OCI-LY1 (cell line): ENCODE data around the gene DLGAP4.

Experiments used
- H2AFZ ChIP-seq: fragments of 200-600 bp; sonication (generic), shearing (Covaris generic); 2 replicates; pipeline ENCODE4 v1.6.0; 2014; ENCODE audit warnings: antibody characterized with exemption, mild to moderate bottlenecking, low read length
- H3F3A ChIP-seq: fragments of 200-600 bp; sonication (generic), shearing (Covaris generic); 2 replicates; pipeline ENCODE4 v1.6.0; 2014; ENCODE audit warnings: mild to moderate bottlenecking, antibody characterized with exemption, low read length, moderate library complexity; ENCODE audit not compliant: insufficient read depth
- H3K27ac ChIP-seq: fragments of 200-600 bp; sonication (generic); 2 replicates; pipeline ENCODE4 v1.5.1; 2014; ENCODE audit warnings: low read length, mixed run types, mild to moderate bottlenecking, low read depth; ENCODE audit not compliant: poor library complexity, severe bottlenecking
- H3K27me3 ChIP-seq: fragments of 200-600 bp; sonication (generic); 2 replicates; pipeline ENCODE4 v1.6.0; 2014; ENCODE audit warnings: antibody characterized with exemption, mild to moderate bottlenecking, low read length, moderate library complexity; ENCODE audit not compliant: insufficient read depth
- H3K36me3 ChIP-seq: fragments of 200-600 bp; sonication (generic); 2 replicates; pipeline ENCODE4 v1.6.1; 2014; ENCODE audit warnings: mild to moderate bottlenecking, antibody characterized with exemption, low read length, moderate library complexity, mixed read lengths; ENCODE audit not compliant: insufficient read depth
- H3K4me1 ChIP-seq: fragments of 200-600 bp; sonication (generic); 2 replicates; pipeline ENCODE4 v1.5.1; 2014; ENCODE audit warnings: mild to moderate bottlenecking, low read length, moderate library complexity; ENCODE audit not compliant: insufficient read depth, severe bottlenecking
- H3K4me2 ChIP-seq: fragments of 200-600 bp; sonication (generic), shearing (Covaris generic); 2 replicates; pipeline ENCODE4 v1.6.1; 2014; ENCODE audit warnings: low read length
- H3K4me3 ChIP-seq: fragments of 200-600 bp; sonication (generic); 2 replicates; pipeline ENCODE4 v1.5.1; 2014; ENCODE audit warnings: low read length, low read depth, mild to moderate bottlenecking, mixed read lengths; ENCODE audit not compliant: poor library complexity, severe bottlenecking
- H3K79me2 ChIP-seq: fragments of 200-600 bp; shearing (Covaris generic); 2 replicates; pipeline ENCODE4 v1.6.1; 2016; ENCODE audit warnings: mixed run types, low read length, mixed read lengths; ENCODE audit not compliant: insufficient read depth
- H3K9ac ChIP-seq: fragments of 200-600 bp; sonication (generic), shearing (Covaris generic); 2 replicates; pipeline ENCODE4 v1.6.1; 2014; ENCODE audit warnings: mild to moderate bottlenecking, low read length, mixed read lengths
- H3K9me2 ChIP-seq: fragments of 200-600 bp; sonication (generic), shearing (Covaris generic); 2 replicates; pipeline ENCODE4 v1.6.1; 2014; ENCODE audit warnings: low read depth, mild to moderate bottlenecking, low read length, mixed read lengths
- H3K9me3 ChIP-seq: fragments of 200-600 bp; shearing (Covaris generic); 2 replicates; pipeline ENCODE4 v1.6.1; 2014; ENCODE audit warnings: low read length, mixed read lengths
- H4K20me1 ChIP-seq: fragments of 200-600 bp; sonication (generic), shearing (Covaris generic); 2 replicates; pipeline ENCODE4 v1.6.0; 2016; ENCODE audit warnings: mild to moderate bottlenecking, low read length; ENCODE audit not compliant: insufficient read depth
- EZH2 ChIP-seq: fragments of 200-600 bp; sonication (generic), shearing (Covaris generic); IDR thresholded peaks from 2 replicates; pipeline ENCODE4 v1.8.0; 2017; ENCODE audit warnings: borderline replicate concordance, mixed run types, mild to moderate bottlenecking, antibody characterized with exemption, low read length, moderate library complexity, mixed read lengths
- TF ChIP-seq, protein P1 (sequence below): fragments of 200-600 bp; sonication (generic), shearing (Covaris generic); IDR thresholded peaks from 2 replicates; pipeline ENCODE4 v1.5.1; 2017; ENCODE audit warnings: mild to moderate bottlenecking, antibody characterized with exemption, low read length, moderate library complexity, mixed read lengths

The DLGAP4 gene

DNA sequence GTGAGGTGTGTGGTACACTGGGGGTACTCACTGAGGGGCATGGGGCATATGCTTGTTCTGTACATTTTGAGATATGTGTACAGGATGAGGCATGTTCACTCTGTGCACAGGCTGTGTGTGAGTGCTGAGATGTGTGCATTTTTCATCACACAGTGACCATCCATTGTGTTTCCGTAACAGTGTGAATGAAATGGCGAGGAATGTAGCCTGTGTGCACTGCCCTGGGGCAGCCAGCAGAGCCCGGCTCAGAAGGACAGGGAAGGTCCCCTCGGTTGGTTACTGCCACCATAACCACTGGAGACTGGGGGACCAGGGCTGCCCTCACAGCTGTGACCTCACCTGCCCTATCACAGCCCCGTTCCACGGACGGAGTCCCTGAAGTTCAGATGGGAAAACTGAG lies 129.0 kb downstream of the DLGAP4 start:
- Histone ChIP-seq H3K9me2 (no peaks in the 10 kb centered on the region), H3K27ac (no peak overlapping the region), H3F3A (no peaks in the 10 kb centered on the region), H3K36me3 (no peaks in the 10 kb centered on the region), H2AFZ (no peak overlapping the region), H3K4me3 (no peak overlapping the region), H3K9ac (no peak overlapping the region), H3K27me3 (no peaks in the 10 kb centered on the region), H3K9me3 (no peaks in the 10 kb centered on the region), H3K4me2 (no peak overlapping the region), H3K4me1 (no peaks in the 10 kb centered on the region), H4K20me1 (no peaks in the 10 kb centered on the region), H3K79me2 (no peaks in the 10 kb centered on the region)
- TF ChIP-seq, protein P1, sequence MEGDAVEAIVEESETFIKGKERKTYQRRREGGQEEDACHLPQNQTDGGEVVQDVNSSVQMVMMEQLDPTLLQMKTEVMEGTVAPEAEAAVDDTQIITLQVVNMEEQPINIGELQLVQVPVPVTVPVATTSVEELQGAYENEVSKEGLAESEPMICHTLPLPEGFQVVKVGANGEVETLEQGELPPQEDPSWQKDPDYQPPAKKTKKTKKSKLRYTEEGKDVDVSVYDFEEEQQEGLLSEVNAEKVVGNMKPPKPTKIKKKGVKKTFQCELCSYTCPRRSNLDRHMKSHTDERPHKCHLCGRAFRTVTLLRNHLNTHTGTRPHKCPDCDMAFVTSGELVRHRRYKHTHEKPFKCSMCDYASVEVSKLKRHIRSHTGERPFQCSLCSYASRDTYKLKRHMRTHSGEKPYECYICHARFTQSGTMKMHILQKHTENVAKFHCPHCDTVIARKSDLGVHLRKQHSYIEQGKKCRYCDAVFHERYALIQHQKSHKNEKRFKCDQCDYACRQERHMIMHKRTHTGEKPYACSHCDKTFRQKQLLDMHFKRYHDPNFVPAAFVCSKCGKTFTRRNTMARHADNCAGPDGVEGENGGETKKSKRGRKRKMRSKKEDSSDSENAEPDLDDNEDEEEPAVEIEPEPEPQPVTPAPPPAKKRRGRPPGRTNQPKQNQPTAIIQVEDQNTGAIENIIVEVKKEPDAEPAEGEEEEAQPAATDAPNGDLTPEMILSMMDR, result no peak
- TF ChIP-seq EZH2, result no peak

DNA sequence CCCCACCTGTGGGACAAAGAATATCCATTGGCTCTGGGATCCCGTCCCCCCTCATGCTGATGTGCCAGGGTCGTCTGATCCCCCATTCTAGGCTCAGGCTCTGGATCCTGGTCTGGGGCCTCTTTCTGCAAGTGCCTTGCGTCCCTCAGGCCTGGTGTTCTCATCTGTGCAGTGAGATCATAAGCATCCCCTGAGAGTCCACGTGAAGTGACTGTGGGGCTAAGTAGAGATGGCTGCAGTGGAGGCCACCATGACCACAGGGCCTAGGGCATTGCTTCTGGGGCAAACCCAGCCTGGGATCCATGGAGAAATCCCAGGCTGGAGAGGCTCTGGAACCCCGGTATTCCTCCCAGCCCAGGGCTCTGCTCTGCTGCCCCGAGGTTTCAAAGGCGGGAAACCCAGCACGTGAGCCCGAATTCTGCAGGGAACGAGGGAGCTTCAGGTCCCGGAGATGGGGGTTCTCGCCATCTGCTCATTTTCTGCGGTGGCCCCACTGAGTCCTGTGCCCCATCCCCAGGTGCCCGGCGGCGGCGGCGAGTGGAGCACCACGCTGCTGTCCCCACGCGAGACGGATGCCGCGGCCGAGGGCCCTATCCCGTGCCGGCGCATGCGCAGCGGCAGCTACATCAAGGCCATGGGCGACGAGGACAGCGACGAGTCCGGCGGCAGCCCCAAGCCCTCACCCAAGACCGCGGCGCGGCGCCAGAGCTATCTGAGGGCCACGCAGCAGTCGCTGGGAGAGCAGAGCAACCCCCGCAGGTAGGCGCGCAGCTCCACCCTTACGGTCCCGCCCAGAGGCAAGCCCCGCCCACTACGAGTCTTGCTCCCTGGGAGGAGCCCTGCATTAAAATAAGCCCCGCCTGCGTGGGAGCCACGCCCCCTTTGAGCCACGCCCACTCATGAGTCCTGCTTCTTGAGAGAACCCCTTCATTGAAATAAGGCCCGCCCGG lies 129.7 kb downstream of the DLGAP4 start:
- no peaks in the 10 kb centered on the region for H3K27me3 ChIP-seq
- no peak overlapping the region for H3K9ac ChIP-seq
- no peak overlapping the region for H3K4me2 ChIP-seq
- no peaks in the 10 kb centered on the region for H3K9me3 ChIP-seq
- no peaks in the 10 kb centered on the region for H3K36me3 ChIP-seq
- no peaks in the 10 kb centered on the region for H4K20me1 ChIP-seq
- H3F3A ChIP-seq, result no peaks in the 10 kb centered on the region
- no peak overlapping the region for H3K4me3 ChIP-seq
- H3K4me1 ChIP-seq, result no peaks in the 10 kb centered on the region
- H3K79me2 ChIP-seq, result no peaks in the 10 kb centered on the region
- H2AFZ ChIP-seq, result no peak overlapping the region
- H3K27ac ChIP-seq, result no peak overlapping the region
- H3K9me2 ChIP-seq, result no peaks in the 10 kb centered on the region
- TF ChIP-seq EZH2, result no peak
- TF ChIP-seq, protein P1, result no peak

DNA sequence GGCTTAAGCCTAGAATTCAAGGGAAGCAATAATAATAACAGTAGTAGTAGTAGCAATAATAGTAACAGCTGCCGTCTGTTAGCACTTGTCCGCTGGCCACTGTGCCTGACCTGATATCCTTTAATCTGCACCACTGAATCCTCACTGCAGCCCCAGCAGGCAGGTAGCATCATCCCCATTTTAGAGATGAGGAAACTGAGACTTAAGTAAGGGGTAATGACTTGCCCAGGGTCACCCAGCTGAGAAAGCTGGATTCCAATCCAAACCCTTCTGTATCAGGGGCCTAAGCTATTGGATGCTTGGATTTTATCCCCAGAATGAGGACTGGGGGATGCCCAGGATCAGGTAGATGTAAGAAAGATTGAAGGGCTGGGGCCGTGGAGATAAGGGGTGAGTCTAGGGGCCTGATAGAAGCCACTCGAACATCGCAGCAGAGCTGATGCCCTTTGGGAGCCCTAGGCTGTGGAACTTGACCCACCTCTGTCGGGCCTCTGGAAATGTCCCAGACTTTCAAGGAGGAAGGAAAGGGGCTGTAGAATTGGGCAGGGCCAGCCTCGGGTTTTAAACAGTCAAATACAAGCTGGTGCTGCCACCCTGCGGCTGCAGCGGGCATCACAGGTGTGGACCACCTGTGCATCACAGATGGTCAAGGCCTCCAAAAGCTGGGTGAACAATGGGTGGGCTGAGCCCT lies 133.0 kb downstream of the DLGAP4 start:
- Histone ChIP-seq H3K27me3 (no peaks in the 10 kb centered on the region), H3K27ac (no peak overlapping the region), H3K36me3 (no peaks in the 10 kb centered on the region), H3K9me3 (no peaks in the 10 kb centered on the region), H3K4me3 (no peak overlapping the region), H3K4me1 (no peaks in the 10 kb centered on the region), H3K4me2 (no peak overlapping the region), H3K9me2 (no peaks in the 10 kb centered on the region), H4K20me1 (no peaks in the 10 kb centered on the region), H3K79me2 (no peaks in the 10 kb centered on the region), H3F3A (no peaks in the 10 kb centered on the region), H3K9ac (no peak overlapping the region), H2AFZ (no peak overlapping the region)
- TF ChIP-seq EZH2, result no peak
- TF ChIP-seq, protein P1, result peak; percentile 95
